Naive thymus-derived CD4-positive, alpha-beta T cell (primary cell): ENCODE results near the gene SIK3. TPM values are rescaled to one million over a fixed set of nuclear protein-coding genes. Genes with fewer than 3 reads are reported as not detected.

Experiments used
- ATAC-seq: fragments of 150-1000 bp; cut with Tn5 transposase; 2 replicates; pipeline ENCODE4 v1.10.0; 2021; ENCODE audit warnings: mild to moderate bottlenecking, moderate library complexity
- CTCF ChIA-PET: fragments of 350-600 bp; sonication (Branson Sonifier 250); formaldehyde crosslinking; loops from one replicate; lab custom pipeline; 2021; ENCODE audit warnings: antibody characterized with exemption; lab: Charles Lee
- POLR2A ChIA-PET: fragments of 350-600 bp; sonication (Branson Sonifier 250); formaldehyde crosslinking; loops from one replicate; lab custom pipeline; 2021; ENCODE audit warnings: antibody characterized with exemption, inconsistent platforms; lab: Charles Lee
- DNase-seq, 9 donors: peaks; one replicate each; pipeline versions ENCODE4 v3.0.0 to v3.0.0-alpha.2; 2020 to 2022; ENCODE audit warnings: mixed read lengths in 1 of 9
- H3K27ac ChIP-seq: one replicate; pipeline ENCODE4 v1.7.0; 2013; ENCODE audit warnings: mild to moderate bottlenecking, low read depth, low read length, moderate library complexity
- H3K27me3 ChIP-seq, 2 donors: one replicate each; pipeline ENCODE4 v1.7.0; 2013; ENCODE audit warnings: low read length in 2 of 2, mild to moderate bottlenecking in 2 of 2, moderate library complexity in 2 of 2; ENCODE audit not compliant: control insufficient read depth in 2 of 2, insufficient read depth in 2 of 2
- H3K36me3 ChIP-seq, 3 experiments: 1 replicate in 2 of 3; 2 replicates in 1 of 3; pipeline ENCODE4 v1.7.0; 2013; ENCODE audit warnings: low read length in 3 of 3, mild to moderate bottlenecking in 3 of 3, moderate library complexity in 1 of 3; ENCODE audit not compliant: insufficient read depth in 3 of 3, control insufficient read depth in 2 of 3
- H3K4me1 ChIP-seq, 2 donors: one replicate each; pipeline ENCODE4 v1.7.0; 2013; ENCODE audit warnings: low read length in 2 of 2, mild to moderate bottlenecking in 2 of 2, moderate library complexity in 1 of 2; ENCODE audit not compliant: control insufficient read depth in 2 of 2, insufficient read depth in 2 of 2
- H3K4me3 ChIP-seq: 2 replicates; pipeline ENCODE4 v1.7.0; 2013; ENCODE audit warnings: mild to moderate bottlenecking, low read length
- H3K9me3 ChIP-seq, 3 experiments: 1 replicate in 2 of 3; 2 replicates in 1 of 3; pipeline ENCODE4 v1.7.0; 2013; ENCODE audit warnings: low read length in 3 of 3; ENCODE audit not compliant: control insufficient read depth in 2 of 3
- H3K27ac Mint-ChIP-seq, 9 donors: one replicate each; pipeline ENCODE4 v1.8.0; 2020 to 2022; ENCODE audit warnings: mixed read lengths in 9 of 9, mild to moderate bottlenecking in 8 of 9, moderate library complexity in 5 of 9, inconsistent platforms in 2 of 9
- H3K27me3 Mint-ChIP-seq, 5 donors: one replicate each; pipeline ENCODE4 v1.8.0; 2021 to 2022; ENCODE audit warnings: mixed read lengths in 5 of 5, mild to moderate bottlenecking in 1 of 5
- H3K36me3 Mint-ChIP-seq, 5 donors: one replicate each; pipeline ENCODE4 v1.8.0; 2020 to 2022; ENCODE audit warnings: mixed read lengths in 5 of 5, mild to moderate bottlenecking in 3 of 5, inconsistent platforms in 1 of 5
- H3K4me1 Mint-ChIP-seq, 7 donors: one replicate each; pipeline ENCODE4 v1.8.0; 2020 to 2022; ENCODE audit warnings: mixed read lengths in 7 of 7, mild to moderate bottlenecking in 3 of 7, inconsistent platforms in 1 of 7
- H3K4me3 Mint-ChIP-seq, 10 donors: one replicate each; pipeline ENCODE4 v1.8.0; 2020 to 2022; ENCODE audit warnings: mild to moderate bottlenecking in 10 of 10, mixed read lengths in 10 of 10, moderate library complexity in 6 of 10, inconsistent platforms in 2 of 10
- H3K9me3 Mint-ChIP-seq, 11 donors: one replicate each; pipeline ENCODE4 v1.8.0; 2020 to 2022; ENCODE audit warnings: mixed read lengths in 11 of 11, mild to moderate bottlenecking in 4 of 11, inconsistent platforms in 1 of 11, moderate library complexity in 1 of 11
- intact Hi-C, 2 donors: fragments of 100-400 bp; cut with micrococcal nuclease; formaldehyde crosslinking; loops; one replicate each; pipeline ENCODE4 v1.15.1; 2023
- polyA plus RNA-seq, 2 donors: library from polyadenylated mRNA; unstranded; fragments of 300-500 nt; fragmentation: Illumina TruSeq; gene quantifications; one replicate each; pipeline ENCODE4 v1.2.3, GENCODE V29; 2021
- total RNA-seq, 6 experiments: library from RNA in 5 of 6; stranded (reverse) in 5 of 6; gene quantifications; 1 replicate in 5 of 6; 2 replicates in 1 of 6; pipeline ENCODE4 v1.2.3 and lab custom pipeline; 2021 to 2026

SIK3 gene
- total and polyA plus RNA-seq, 7 experiments from 2014 or later, result 13.3 to 85.2 (median 64.4) TPM

- Histone ChIP-seq H3K27ac (peak overlapping the region; percentile 81), H3K4me3 (no peak overlapping the region), H3K4me1 (peaks cover 55 to 56% of the 10 kb centered on the region in 2 donors), H3K36me3 (no peaks in the 10 kb centered on the region), H3K9me3 (no peaks in the 10 kb centered on the region), H3K27me3 (no peaks in the 10 kb centered on the region)
- ChIA-PET CTCF (interaction anchor here (0.6 to 1.4 kb wide), 6 partner anchors 10 to 219 kb away, joined by 3 to 9 read pairs (median 4); partner anchors contain the start of gene PAFAH1B2), POLR2A (interaction anchor here (0.6 to 1.2 kb wide), 6 partner anchors 8 to 174 kb away, joined by 3 to 4 read pairs (median 3); no protein-coding TSS in a partner anchor)
- Mint-ChIP-seq H3K36me3 (peaks cover 0 to 31% (median 16%) of the 10 kb centered on the region in 5 donors), H3K9me3 (peaks cover 0 to 1% (median 0%) of the 10 kb centered on the region in 11 donors), H3K27ac (peak overlapping the region; percentile 83 to 98 (median 94)), H3K4me3 (peak overlapping the region; percentile 59 to 87 (median 72)), H3K27me3 (no peaks in the 10 kb centered on the region), H3K4me1 (peaks cover 39 to 73% (median 67%) of the 10 kb centered on the region in 7 donors)
- DNase-seq, result peak in 2 of 9 donors; percentile 15 to 16
- intact Hi-C loops, result loop anchor here (5.0 kb wide), 3 partner anchors 33 to 112 kb away; no protein-coding TSS in a partner anchor
- ATAC-seq, result peak; percentile 25
Measured at GRCh38 chr11:116925050-116925449, 173.2 kb downstream of the SIK3 start.

GRCh38 chr11:116918925-116919655, 179.1 kb downstream of the SIK3 start:
- Histone ChIP-seq H3K4me3 (no peak overlapping the region), H3K9me3 (no peaks in the 10 kb centered on the region), H3K4me1 (no peaks in the 10 kb centered on the region), H3K36me3 (no peaks in the 10 kb centered on the region), H3K27me3 (no peaks in the 10 kb centered on the region), H3K27ac (no peak overlapping the region)
- Mint-ChIP-seq H3K36me3 (peaks cover 0 to 20% (median 7%) of the 10 kb centered on the region in 5 donors), H3K9me3 (no peaks in the 10 kb centered on the region), H3K4me1 (peaks cover 6 to 21% (median 13%) of the 10 kb centered on the region in 7 donors), H3K27me3 (no peaks in the 10 kb centered on the region), H3K27ac (peak overlapping the region in 1 of 9 donors; percentile 74), H3K4me3 (no peak overlapping the region)
- ATAC-seq (no peak), DNase-seq (no peak)
- ChIA-PET POLR2A (interaction anchor here (0.7 to 1.1 kb wide), 2 partner anchors 11 to 12 kb away, joined by 3 read pairs; no protein-coding TSS in a partner anchor), CTCF (interaction anchor here (0.6 to 1.9 kb wide), 3 partner anchors 10 to 90 kb away, joined by 3 to 6 read pairs (median 3); no protein-coding TSS in a partner anchor)
- intact Hi-C loops, result no loop called here

- Histone ChIP-seq H3K9me3 (no peaks in the 10 kb centered on the region), H3K27me3 (no peaks in the 10 kb centered on the region), H3K4me3 (no peak overlapping the region), H3K4me1 (no peaks in the 10 kb centered on the region), H3K27ac (no peak overlapping the region), H3K36me3 (no peaks in the 10 kb centered on the region)
- H3K4me3 Mint-ChIP-seq, result no peak overlapping the region
- ATAC-seq, result no peak
- intact Hi-C loops, result no loop called here
- ChIA-PET POLR2A (interaction anchor here (0.6 to 0.9 kb wide), 3 partner anchors 9 to 181 kb away, joined by 3 read pairs; partner anchors contain the start of gene SIK3), CTCF (interaction anchor here (0.7 to 2.0 kb wide), 3 partner anchors 8 to 122 kb away, joined by 3 to 6 read pairs (median 6); no protein-coding TSS in a partner anchor)
- H3K36me3 Mint-ChIP-seq, result peaks cover 0 to 16% (median 7%) of the 10 kb centered on the region in 5 donors
- H3K4me1 Mint-ChIP-seq, result peaks cover 2 to 15% (median 9%) of the 10 kb centered on the region in 7 donors
- no peak overlapping the region for H3K27ac Mint-ChIP-seq
- H3K9me3 Mint-ChIP-seq, result no peaks in the 10 kb centered on the region
- no peaks in the 10 kb centered on the region for H3K27me3 Mint-ChIP-seq
- no peak for DNase-seq
Measured at GRCh38 chr11:116917632-116918031, 180.6 kb downstream of the SIK3 start.

- Histone ChIP-seq H3K36me3 (no peaks in the 10 kb centered on the region), H3K4me1 (no peaks in the 10 kb centered on the region), H3K4me3 (no peak overlapping the region), H3K27me3 (no peaks in the 10 kb centered on the region), H3K9me3 (no peaks in the 10 kb centered on the region), H3K27ac (no peak overlapping the region)
- Mint-ChIP-seq H3K36me3 (peaks cover 0 to 23% (median 13%) of the 10 kb centered on the region in 5 donors), H3K4me3 (no peak overlapping the region), H3K27me3 (no peaks in the 10 kb centered on the region), H3K9me3 (no peaks in the 10 kb centered on the region), H3K4me1 (peaks cover 2 to 22% (median 10%) of the 10 kb centered on the region in 7 donors), H3K27ac (no peak overlapping the region)
- ATAC-seq, result no peak
- ChIA-PET POLR2A (no interaction called here), CTCF (interaction anchor here (0.7 to 2.0 kb wide), 4 partner anchors 10 to 176 kb away, joined by 3 to 6 read pairs (median 4); no protein-coding TSS in a partner anchor)
- intact Hi-C loops, result no loop called here
- DNase-seq, result no peak
Measured at GRCh38 chr11:116916886-116917285, 181.3 kb downstream of the SIK3 start.

- Mint-ChIP-seq H3K36me3 (peaks cover 0 to 26% (median 17%) of the 10 kb centered on the region in 5 donors), H3K27ac (peak overlapping the region in 1 of 9 donors; percentile 52), H3K4me3 (no peak overlapping the region), H3K27me3 (no peaks in the 10 kb centered on the region), H3K4me1 (peaks cover 2 to 26% (median 10%) of the 10 kb centered on the region in 7 donors), H3K9me3 (no peaks in the 10 kb centered on the region)
- DNase-seq (no peak), ATAC-seq (no peak)
- no peak overlapping the region for H3K27ac ChIP-seq
- no peaks in the 10 kb centered on the region for H3K36me3 ChIP-seq
- H3K9me3 ChIP-seq, result no peaks in the 10 kb centered on the region
- POLR2A ChIA-PET, result no interaction called here
- intact Hi-C loops, result no loop called here
- no peaks in the 10 kb centered on the region for H3K27me3 ChIP-seq
- H3K4me1 ChIP-seq, result no peaks in the 10 kb centered on the region
- H3K4me3 ChIP-seq, result no peak overlapping the region
- CTCF ChIA-PET, result interaction anchor here (0.7 to 0.8 kb wide), 2 partner anchors 177 to 376 kb away, joined by 3 read pairs; no protein-coding TSS in a partner anchor
Measured at GRCh38 chr11:116916052-116916451, 182.2 kb downstream of the SIK3 start.

GRCh38 chr11:116913000-116913399, 185.2 kb downstream of the SIK3 start:
- Histone ChIP-seq H3K27ac (no peak overlapping the region), H3K4me3 (no peak overlapping the region), H3K9me3 (no peaks in the 10 kb centered on the region), H3K27me3 (no peaks in the 10 kb centered on the region), H3K36me3 (no peaks in the 10 kb centered on the region), H3K4me1 (no peaks in the 10 kb centered on the region)
- Mint-ChIP-seq H3K4me1 (peaks cover 4 to 29% (median 16%) of the 10 kb centered on the region in 7 donors), H3K27ac (no peak overlapping the region), H3K36me3 (peaks cover 5 to 18% (median 10%) of the 10 kb centered on the region in 5 donors), H3K4me3 (no peak overlapping the region), H3K9me3 (no peaks in the 10 kb centered on the region), H3K27me3 (no peaks in the 10 kb centered on the region)
- intact Hi-C loops, result no loop called here
- DNase-seq (no peak), ATAC-seq (peak; percentile 72)
- CTCF ChIA-PET, result interaction anchor here (1.2 kb wide), 1 partner anchor 123 kb away, joined by 3 read pairs; no protein-coding TSS in a partner anchor
- POLR2A ChIA-PET, result no interaction called here
